GM18520 (cell line): ENCODE results near the gene HOXA2.

Experiments used
- ATAC-seq: cut with Tn5 transposase; IDR thresholded peaks from one replicate; pipeline ENCODE4 v1.9.1; 2021; ENCODE audit not compliant: unreplicated experiment

Gene HOXA2

GRCh38 chr7:27112955-27113949 lies 10.8 kb upstream of the HOXA2 start:
- ATAC-seq, result no peak

- no peak for ATAC-seq
These were observed 9.9 kb upstream of the HOXA2 start for GRCh38 chr7:27112361-27112760.

GRCh38 chr7:27111751-27112277 lies 9.3 kb upstream of the HOXA2 start:
- no peak for ATAC-seq

- ATAC-seq, result no peak
These were observed 8.7 kb upstream of the HOXA2 start for GRCh38 chr7:27111042-27111750.

- ATAC-seq, result no peak
These were observed 7.9 kb upstream of the HOXA2 start for GRCh38 chr7:27110186-27111031.

GRCh38 chr7:27109466-27110185 lies 7.1 kb upstream of the HOXA2 start:
- ATAC-seq, result no peak

GRCh38 chr7:27108390-27109127 lies 6.1 kb upstream of the HOXA2 start:
- no peak for ATAC-seq

GRCh38 chr7:27107391-27108381 lies 5.2 kb upstream of the HOXA2 start:
- no peak for ATAC-seq

GRCh38 chr7:27106901-27107240 lies 4.4 kb upstream of the HOXA2 start:
- no peak for ATAC-seq

GRCh38 chr7:27106181-27106900 lies 3.9 kb upstream of the HOXA2 start:
- no peak for ATAC-seq

- no peak for ATAC-seq
These were observed 3.0 kb upstream of the HOXA2 start for GRCh38 chr7:27105301-27106031.

- no peak for ATAC-seq
These were observed 2.0 kb upstream of the HOXA2 start for GRCh38 chr7:27104341-27105058.

GRCh38 chr7:27103489-27104226 lies 1.2 kb upstream of the HOXA2 start:
- no peak for ATAC-seq

- ATAC-seq, result no peak
These were observed 414 bp downstream of the HOXA2 start for GRCh38 chr7:27101957-27102580.

GRCh38 chr7:27101171-27101956 lies 1.1 kb downstream of the HOXA2 start:
- ATAC-seq, result no peak
